ENCODE results near the gene RPLP2. TPM values are rescaled to one million over a fixed set of nuclear protein-coding genes. Genes with fewer than 3 reads are reported as not detected.

The RPLP2 gene
- total RNA-seq, 1 experiment from 2014 or later: 2,582 TPM

GRCh38 chr11:792873-793272 is 16.9 kb upstream of the RPLP2 start:
- CTCF ChIA-PET: no interaction called here
- peaks cover 22% of the 10 kb centered on the region for H3K4me1 Mint-ChIP-seq
- no peak overlapping the region for H3K27ac Mint-ChIP-seq
- H3K36me3 Mint-ChIP-seq: no peaks in the 10 kb centered on the region
- H3K4me3 Mint-ChIP-seq: no peak overlapping the region
- no peaks in the 10 kb centered on the region for H3K9me3 Mint-ChIP-seq
- no peak for ATAC-seq
- no peak for DNase-seq (ENCODE audit: low spot score)
- TF ChIP-seq, protein P1, sequence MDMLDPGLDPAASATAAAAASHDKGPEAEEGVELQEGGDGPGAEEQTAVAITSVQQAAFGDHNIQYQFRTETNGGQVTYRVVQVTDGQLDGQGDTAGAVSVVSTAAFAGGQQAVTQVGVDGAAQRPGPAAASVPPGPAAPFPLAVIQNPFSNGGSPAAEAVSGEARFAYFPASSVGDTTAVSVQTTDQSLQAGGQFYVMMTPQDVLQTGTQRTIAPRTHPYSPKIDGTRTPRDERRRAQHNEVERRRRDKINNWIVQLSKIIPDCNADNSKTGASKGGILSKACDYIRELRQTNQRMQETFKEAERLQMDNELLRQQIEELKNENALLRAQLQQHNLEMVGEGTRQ (CRISPR knock-in tag; IDR thresholded peaks at IDR 0.05): no peak
- no peak for TF ChIP-seq ZNF263 (CRISPR knock-in tag; IDR thresholded peaks at IDR 0.05; ENCODE audit: low read depth)
- TF ChIP-seq ATF2 (CRISPR knock-in tag; IDR thresholded peaks at IDR 0.05; ENCODE audit: borderline replicate concordance, low read depth): no peak
- TF ChIP-seq PREB (CRISPR knock-in tag; IDR thresholded peaks at IDR 0.05; ENCODE audit: borderline replicate concordance): no peak
- no peak for TF ChIP-seq ZNF671 (CRISPR knock-in tag; IDR thresholded peaks at IDR 0.05)
- no peak for TF ChIP-seq ZNF416 (CRISPR knock-in tag; IDR thresholded peaks at IDR 0.05)
- TF ChIP-seq, protein P2, sequence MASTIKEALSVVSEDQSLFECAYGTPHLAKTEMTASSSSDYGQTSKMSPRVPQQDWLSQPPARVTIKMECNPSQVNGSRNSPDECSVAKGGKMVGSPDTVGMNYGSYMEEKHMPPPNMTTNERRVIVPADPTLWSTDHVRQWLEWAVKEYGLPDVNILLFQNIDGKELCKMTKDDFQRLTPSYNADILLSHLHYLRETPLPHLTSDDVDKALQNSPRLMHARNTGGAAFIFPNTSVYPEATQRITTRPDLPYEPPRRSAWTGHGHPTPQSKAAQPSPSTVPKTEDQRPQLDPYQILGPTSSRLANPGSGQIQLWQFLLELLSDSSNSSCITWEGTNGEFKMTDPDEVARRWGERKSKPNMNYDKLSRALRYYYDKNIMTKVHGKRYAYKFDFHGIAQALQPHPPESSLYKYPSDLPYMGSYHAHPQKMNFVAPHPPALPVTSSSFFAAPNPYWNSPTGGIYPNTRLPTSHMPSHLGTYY (CRISPR knock-in tag; IDR thresholded peaks at IDR 0.05): no peak
- no peak for TF ChIP-seq NFYB (CRISPR knock-in tag; conservative IDR thresholded peaks at IDR 0.05; ENCODE audit: low read depth)
- TF ChIP-seq RELA (CRISPR knock-in tag; IDR thresholded peaks at IDR 0.05; ENCODE audit: borderline replicate concordance): no peak
- POLR2A ChIA-PET: interaction anchor here (1.0 to 1.6 kb wide), 2 partner anchors 10 to 26 kb away, joined by 3 to 5 read pairs; partner anchors contain the start of gene PNPLA2
- no peaks in the 10 kb centered on the region for H3K27me3 Mint-ChIP-seq (ENCODE audit: low read depth)

GRCh38 chr11:793556-793955 is 16.2 kb upstream of the RPLP2 start:
- TF ChIP-seq CBFB (CRISPR knock-in tag; IDR thresholded peaks at IDR 0.05; ENCODE audit: low read depth) (no peak), ZBTB21 (CRISPR knock-in tag; IDR thresholded peaks at IDR 0.05; ENCODE audit: borderline replicate concordance) (no peak), CREM (CRISPR knock-in tag; IDR thresholded peaks at IDR 0.05) (no peak), MXD4 (CRISPR knock-in tag; IDR thresholded peaks at IDR 0.05; ENCODE audit: borderline replicate concordance) (no peak), FOXP1 (CRISPR knock-in tag; IDR thresholded peaks at IDR 0.05; ENCODE audit: borderline replicate concordance) (no peak), ZNF138 (CRISPR knock-in tag; conservative IDR thresholded peaks at IDR 0.05) (no peak), SMAD3 (CRISPR knock-in tag; IDR thresholded peaks at IDR 0.05; ENCODE audit: borderline replicate concordance) (no peak), ESRRA (CRISPR knock-in tag; IDR thresholded peaks at IDR 0.05; ENCODE audit: borderline replicate concordance) (no peak), EMX1 (CRISPR knock-in tag; IDR thresholded peaks at IDR 0.05) (no peak), GTF2I (CRISPR knock-in tag; conservative IDR thresholded peaks at IDR 0.05) (no peak)
- TF ChIP-seq, protein P3, sequence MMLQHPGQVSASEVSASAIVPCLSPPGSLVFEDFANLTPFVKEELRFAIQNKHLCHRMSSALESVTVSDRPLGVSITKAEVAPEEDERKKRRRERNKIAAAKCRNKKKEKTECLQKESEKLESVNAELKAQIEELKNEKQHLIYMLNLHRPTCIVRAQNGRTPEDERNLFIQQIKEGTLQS (CRISPR knock-in tag; conservative IDR thresholded peaks at IDR 0.05): no peak
- Mint-ChIP-seq H3K9me3 (no peaks in the 10 kb centered on the region), H3K27ac (no peak overlapping the region), H3K27me3 (ENCODE audit: low read depth) (no peaks in the 10 kb centered on the region), H3K4me3 (no peak overlapping the region), H3K36me3 (no peaks in the 10 kb centered on the region), H3K4me1 (peaks cover 22% of the 10 kb centered on the region)
- DNase-seq (ENCODE audit: low spot score): no peak
- ChIA-PET POLR2A (interaction anchor here (1.0 to 1.6 kb wide), 2 partner anchors 10 to 26 kb away, joined by 3 to 5 read pairs; partner anchors contain the start of gene PNPLA2), CTCF (no interaction called here)
- ATAC-seq: no peak
